Osteocyte (in vitro differentiated cells): ENCODE results near the gene C10orf143. TPM values are rescaled to one million over a fixed set of nuclear protein-coding genes. Genes with fewer than 3 reads are reported as not detected.
"Not testable (repeated sequence)": the region's sequence is repeated elsewhere in the genome, so short reads cannot be mapped to it uniquely, and the experiment has no call there.

Experiments
- DNase-seq: peaks from one replicate; pipeline ENCODE4 v3.0.0; 2021; ENCODE audit warnings: mixed read lengths; ENCODE audit not compliant: unreplicated experiment; ENCODE audit errors: extremely low spot score
- H3K27ac Mint-ChIP-seq: one replicate; pipeline ENCODE4 v1.8.0; 2021; ENCODE audit warnings: mild to moderate bottlenecking, mixed read lengths; ENCODE audit not compliant: unreplicated experiment
- H3K27me3 Mint-ChIP-seq: one replicate; pipeline ENCODE4 v1.8.0; 2021; ENCODE audit warnings: mixed read lengths; ENCODE audit not compliant: unreplicated experiment
- H3K36me3 Mint-ChIP-seq: one replicate; pipeline ENCODE4 v1.8.0; 2021; ENCODE audit warnings: mixed read lengths; ENCODE audit not compliant: unreplicated experiment
- H3K4me1 Mint-ChIP-seq: one replicate; pipeline ENCODE4 v1.8.0; 2021; ENCODE audit warnings: mixed read lengths; ENCODE audit not compliant: unreplicated experiment
- H3K4me3 Mint-ChIP-seq: one replicate; pipeline ENCODE4 v1.8.0; 2021; ENCODE audit warnings: mild to moderate bottlenecking, moderate library complexity, mixed read lengths; ENCODE audit not compliant: unreplicated experiment
- H3K9me3 Mint-ChIP-seq: one replicate; pipeline ENCODE4 v1.8.0; 2021; ENCODE audit warnings: mixed read lengths; ENCODE audit not compliant: unreplicated experiment
- total RNA-seq: library from RNA; stranded (reverse); gene quantifications from 2 replicates; pipeline ENCODE4 v1.2.1, GENCODE V29; 2021
- TF ChIP-seq, protein P1 (sequence below): fragments of 200-600 bp; sonication (generic); IDR thresholded peaks from 2 replicates; pipeline ENCODE4 v1.5.0; 2021; ENCODE audit warnings: antibody characterized with exemption, mild to moderate bottlenecking, moderate library complexity

The C10orf143 gene
- total RNA-seq, 1 donor from 2014 or later: 4.1 TPM

DNA sequence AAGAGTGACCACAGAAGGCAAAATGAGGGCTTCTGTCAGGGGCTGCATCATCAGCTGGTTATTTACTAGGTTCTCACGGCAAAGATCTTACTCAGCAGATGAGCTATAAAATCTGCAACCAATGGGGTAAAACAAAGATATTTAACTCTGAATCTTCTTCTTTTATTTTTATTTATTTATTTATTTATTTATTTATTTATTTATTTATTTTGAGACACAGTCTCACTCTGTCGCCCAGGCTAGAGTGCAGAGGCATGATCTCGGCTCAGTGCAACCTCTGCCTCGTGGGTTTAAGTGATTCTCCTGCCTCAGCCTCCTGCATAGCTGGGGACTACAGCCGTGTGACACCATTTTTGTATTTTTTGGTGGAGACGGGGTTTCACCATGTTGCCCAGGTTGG, 11.3 kb downstream of the C10orf143 start:
- DNase-seq: no peak
- H3K4me3 Mint-ChIP-seq: no peak overlapping the region
- H3K27ac Mint-ChIP-seq: no peak overlapping the region
- H3K9me3 Mint-ChIP-seq: no peaks in the 10 kb centered on the region
- TF ChIP-seq, protein P1, sequence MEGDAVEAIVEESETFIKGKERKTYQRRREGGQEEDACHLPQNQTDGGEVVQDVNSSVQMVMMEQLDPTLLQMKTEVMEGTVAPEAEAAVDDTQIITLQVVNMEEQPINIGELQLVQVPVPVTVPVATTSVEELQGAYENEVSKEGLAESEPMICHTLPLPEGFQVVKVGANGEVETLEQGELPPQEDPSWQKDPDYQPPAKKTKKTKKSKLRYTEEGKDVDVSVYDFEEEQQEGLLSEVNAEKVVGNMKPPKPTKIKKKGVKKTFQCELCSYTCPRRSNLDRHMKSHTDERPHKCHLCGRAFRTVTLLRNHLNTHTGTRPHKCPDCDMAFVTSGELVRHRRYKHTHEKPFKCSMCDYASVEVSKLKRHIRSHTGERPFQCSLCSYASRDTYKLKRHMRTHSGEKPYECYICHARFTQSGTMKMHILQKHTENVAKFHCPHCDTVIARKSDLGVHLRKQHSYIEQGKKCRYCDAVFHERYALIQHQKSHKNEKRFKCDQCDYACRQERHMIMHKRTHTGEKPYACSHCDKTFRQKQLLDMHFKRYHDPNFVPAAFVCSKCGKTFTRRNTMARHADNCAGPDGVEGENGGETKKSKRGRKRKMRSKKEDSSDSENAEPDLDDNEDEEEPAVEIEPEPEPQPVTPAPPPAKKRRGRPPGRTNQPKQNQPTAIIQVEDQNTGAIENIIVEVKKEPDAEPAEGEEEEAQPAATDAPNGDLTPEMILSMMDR: no peak
- H3K4me1 Mint-ChIP-seq: no peaks in the 10 kb centered on the region
- H3K36me3 Mint-ChIP-seq: no peaks in the 10 kb centered on the region
- H3K27me3 Mint-ChIP-seq: no peaks in the 10 kb centered on the region

DNA sequence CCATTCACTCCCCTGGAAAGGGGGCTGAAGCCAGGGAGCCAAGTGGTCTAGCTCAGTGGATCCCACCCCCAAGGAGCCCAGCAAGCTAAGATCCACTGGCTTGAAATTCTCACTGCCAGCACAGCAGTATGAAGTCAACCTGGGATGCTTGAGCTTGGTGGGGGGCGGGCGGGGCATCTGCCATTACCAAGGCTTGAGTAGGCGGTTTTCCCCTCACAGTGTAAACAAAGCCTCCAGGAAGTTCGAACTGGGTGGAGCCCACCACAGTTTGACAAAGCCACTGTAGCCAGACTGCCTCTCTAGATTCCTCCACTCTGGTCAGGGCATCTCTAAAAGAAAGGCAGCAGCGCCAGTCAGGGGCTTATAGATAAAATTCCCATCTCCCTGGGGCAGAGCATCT, 20.1 kb downstream of the C10orf143 start:
- not testable (repeated sequence) for H3K4me3 Mint-ChIP-seq, H3K36me3 Mint-ChIP-seq, H3K27me3 Mint-ChIP-seq, H3K4me1 Mint-ChIP-seq, H3K27ac Mint-ChIP-seq, DNase-seq
- H3K9me3 Mint-ChIP-seq: peaks cover 16% of the 10 kb centered on the region

DNA sequence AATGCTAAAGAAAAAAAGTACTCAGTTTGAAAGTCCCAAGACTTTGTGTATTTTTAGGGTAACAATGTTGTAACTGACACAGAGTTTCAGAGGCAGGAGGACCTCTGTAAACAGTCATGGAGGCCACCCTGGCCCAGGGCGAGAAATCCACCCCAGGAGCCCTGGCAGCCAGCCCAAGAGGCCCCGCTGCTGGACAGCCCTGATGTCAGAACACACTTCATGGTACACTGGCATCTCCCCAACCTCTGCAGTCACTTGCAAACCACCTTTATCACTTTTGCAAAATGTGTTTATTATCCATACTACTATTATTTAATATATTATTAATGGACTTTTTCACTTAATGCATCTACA, 30.2 kb downstream of the C10orf143 start:
- no peak overlapping the region for H3K4me3 Mint-ChIP-seq
- H3K27ac Mint-ChIP-seq: no peak overlapping the region
- TF ChIP-seq, protein P1: no peak
- peaks cover 2% of the 10 kb centered on the region for H3K36me3 Mint-ChIP-seq
- H3K4me1 Mint-ChIP-seq: no peaks in the 10 kb centered on the region
- DNase-seq: no peak
- peaks cover 5% of the 10 kb centered on the region for H3K9me3 Mint-ChIP-seq
- no peaks in the 10 kb centered on the region for H3K27me3 Mint-ChIP-seq

DNA sequence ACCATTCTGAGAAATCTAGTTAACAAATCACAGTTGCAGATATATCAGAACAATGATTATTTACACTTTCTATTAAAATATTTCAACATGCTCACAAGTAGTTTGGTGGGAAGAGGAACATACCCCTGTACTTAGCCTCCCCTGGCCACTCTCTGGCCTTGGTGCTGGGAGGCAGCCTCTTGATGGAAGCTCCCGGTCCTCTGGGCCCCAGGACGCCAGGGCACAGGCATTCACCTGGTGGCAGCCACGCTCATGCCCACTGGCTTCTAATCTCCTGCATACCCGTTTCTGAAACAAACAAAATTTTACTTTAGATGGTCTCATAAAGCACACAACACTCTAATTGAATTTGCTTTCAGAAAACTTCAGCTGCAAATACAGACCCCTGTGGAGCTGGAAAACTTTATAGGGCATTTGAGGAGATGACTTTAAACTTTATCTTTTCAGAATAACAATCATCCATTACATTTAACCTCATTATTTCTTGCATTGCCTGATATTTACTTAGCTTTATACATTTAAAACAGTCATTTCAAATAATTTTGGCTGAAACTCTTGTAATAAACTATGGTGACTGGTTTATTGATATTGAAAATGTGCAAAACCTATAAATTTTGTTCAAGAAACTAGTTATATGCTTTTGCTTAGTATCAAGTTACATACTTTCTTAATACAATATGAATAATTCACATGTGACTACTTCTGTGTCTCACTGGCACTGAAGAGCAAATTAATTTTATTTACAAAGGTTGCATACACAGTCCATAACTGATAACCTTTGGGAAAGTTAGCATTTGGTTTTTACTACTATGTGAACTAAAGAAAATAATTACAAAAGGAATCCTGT, 30.8 kb downstream of the C10orf143 start:
- H3K27ac Mint-ChIP-seq: no peak overlapping the region
- peaks cover 5% of the 10 kb centered on the region for H3K9me3 Mint-ChIP-seq
- TF ChIP-seq, protein P1: no peak
- peaks cover 2% of the 10 kb centered on the region for H3K36me3 Mint-ChIP-seq
- DNase-seq: no peak
- H3K27me3 Mint-ChIP-seq: no peaks in the 10 kb centered on the region
- no peak overlapping the region for H3K4me3 Mint-ChIP-seq
- H3K4me1 Mint-ChIP-seq: no peaks in the 10 kb centered on the region

DNA sequence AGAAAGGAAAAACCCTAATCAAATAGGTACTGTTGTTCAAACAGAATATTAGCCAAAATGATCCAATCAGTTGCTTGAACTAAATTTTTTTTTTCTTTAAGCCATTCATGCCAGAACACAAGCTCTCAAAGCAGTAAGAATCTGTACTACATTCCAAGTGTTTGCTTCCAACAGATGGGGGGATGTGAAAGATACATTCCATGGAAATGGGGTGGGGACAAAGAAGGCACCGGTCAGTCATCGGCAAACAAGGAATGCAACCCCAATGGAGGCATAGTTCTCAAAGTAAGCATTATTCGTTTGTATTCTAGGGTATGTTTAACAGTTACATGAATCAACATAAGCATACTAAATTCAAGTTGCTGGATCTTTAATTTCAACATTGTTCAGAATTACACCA, 32.5 kb downstream of the C10orf143 start:
- Mint-ChIP-seq H3K4me3 (no peak overlapping the region), H3K4me1 (no peaks in the 10 kb centered on the region), H3K27ac (no peak overlapping the region), H3K36me3 (peaks cover 5% of the 10 kb centered on the region), H3K27me3 (no peaks in the 10 kb centered on the region), H3K9me3 (peaks cover 5% of the 10 kb centered on the region)
- DNase-seq: no peak
- TF ChIP-seq, protein P1: no peak
